D721Med (cell line): Measurements from ENCODE around the gene PIK3R4.
A peak's percentile ranks its signal among the peaks of the same experiment; 100 is the strongest.

Experiments
- DNase-seq: peaks from one replicate; pipeline ENCODE4 v3.0.0; 2011; ENCODE audit warnings: low spot score; ENCODE audit not compliant: insufficient read length
- FAIRE-seq: peaks from 2 replicates; lab custom pipeline; 2011; peaks lifted over from hg19 to GRCh38; lab: Jason Lieb, UNC
- TF ChIP-seq, protein P1 (sequence below): IDR thresholded peaks from 2 replicates; pipeline ENCODE4 v1.5.1; 2012; ENCODE audit warnings: mild to moderate bottlenecking, control low read depth; ENCODE audit not compliant: insufficient read depth; ENCODE audit errors: missing control alignments

Gene PIK3R4

GRCh38 chr3:130709671-130710070 lies 37.0 kb downstream of the PIK3R4 start:
- FAIRE-seq (peak; percentile 95), DNase-seq (no peak)
- TF ChIP-seq, protein P1, sequence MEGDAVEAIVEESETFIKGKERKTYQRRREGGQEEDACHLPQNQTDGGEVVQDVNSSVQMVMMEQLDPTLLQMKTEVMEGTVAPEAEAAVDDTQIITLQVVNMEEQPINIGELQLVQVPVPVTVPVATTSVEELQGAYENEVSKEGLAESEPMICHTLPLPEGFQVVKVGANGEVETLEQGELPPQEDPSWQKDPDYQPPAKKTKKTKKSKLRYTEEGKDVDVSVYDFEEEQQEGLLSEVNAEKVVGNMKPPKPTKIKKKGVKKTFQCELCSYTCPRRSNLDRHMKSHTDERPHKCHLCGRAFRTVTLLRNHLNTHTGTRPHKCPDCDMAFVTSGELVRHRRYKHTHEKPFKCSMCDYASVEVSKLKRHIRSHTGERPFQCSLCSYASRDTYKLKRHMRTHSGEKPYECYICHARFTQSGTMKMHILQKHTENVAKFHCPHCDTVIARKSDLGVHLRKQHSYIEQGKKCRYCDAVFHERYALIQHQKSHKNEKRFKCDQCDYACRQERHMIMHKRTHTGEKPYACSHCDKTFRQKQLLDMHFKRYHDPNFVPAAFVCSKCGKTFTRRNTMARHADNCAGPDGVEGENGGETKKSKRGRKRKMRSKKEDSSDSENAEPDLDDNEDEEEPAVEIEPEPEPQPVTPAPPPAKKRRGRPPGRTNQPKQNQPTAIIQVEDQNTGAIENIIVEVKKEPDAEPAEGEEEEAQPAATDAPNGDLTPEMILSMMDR = no peak

- FAIRE-seq = peak; percentile 82
Measured at GRCh38 chr3:130707902-130708601, 38.6 kb downstream of the PIK3R4 start.

DNA sequence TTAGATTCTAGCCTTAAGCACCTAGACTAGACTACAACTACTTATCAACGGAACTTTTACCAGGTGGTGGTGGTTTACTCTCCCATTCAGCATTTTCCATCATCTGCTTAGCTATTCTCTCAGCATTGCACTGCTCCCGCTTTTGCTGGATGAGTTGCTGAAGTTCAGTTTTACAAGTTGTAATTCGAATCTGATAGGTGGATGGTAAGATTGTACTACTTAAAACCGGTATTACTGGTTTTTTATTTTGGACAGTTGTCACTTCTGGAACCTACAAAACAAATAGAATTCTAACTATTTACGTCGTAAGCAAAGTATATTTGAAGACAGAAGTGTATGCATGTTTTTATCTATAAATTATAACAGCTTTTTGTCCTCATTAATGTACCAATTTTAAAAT lies 41.1 kb downstream of the PIK3R4 start:
- FAIRE-seq (no peak), DNase-seq (no peak)
- TF ChIP-seq, protein P1 = no peak

More at GRCh38 chr3:130707902-130708601, 38.6 kb downstream of the PIK3R4 start:
- TF ChIP-seq, protein P1 = no peak
- DNase-seq = no peak

- TF ChIP-seq, protein P1 = no peak
- no peak for FAIRE-seq
- no peak for DNase-seq
Measured at GRCh38 chr3:130702985-130703384, 43.6 kb downstream of the PIK3R4 start.

DNA sequence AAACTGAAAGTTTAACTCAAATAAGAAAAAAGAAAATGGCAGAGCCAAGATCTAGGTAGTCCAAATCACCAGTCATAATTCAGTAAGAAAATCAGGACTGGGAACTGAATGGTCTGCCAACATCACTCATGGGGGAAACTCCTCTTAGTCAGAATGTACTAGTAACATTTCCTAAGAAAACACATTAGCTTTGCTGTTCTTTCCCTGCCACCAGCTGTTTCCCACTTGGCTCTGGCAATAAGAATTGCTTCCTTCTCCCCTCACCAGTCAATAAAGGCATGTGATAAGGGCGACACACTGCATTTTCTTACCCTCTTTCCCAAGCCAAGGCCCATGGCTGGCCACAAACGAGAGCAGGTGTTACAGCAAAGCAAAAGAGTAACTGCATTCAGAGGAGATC lies 46.1 kb downstream of the PIK3R4 start:
- TF ChIP-seq, protein P1 = no peak
- FAIRE-seq (no peak), DNase-seq (no peak)

GRCh38 chr3:130699765-130700164 lies 46.9 kb downstream of the PIK3R4 start:
- TF ChIP-seq, protein P1 = peak; percentile 52
- FAIRE-seq = peak; percentile 88
- DNase-seq = no peak

GRCh38 chr3:130693314-130693713 lies 53.3 kb downstream of the PIK3R4 start:
- DNase-seq (no peak), FAIRE-seq (no peak)
- TF ChIP-seq, protein P1 = no peak
